ENCODE data around the gene CRELD2.

GRCh38 chr22:49938565-49939136, 20.2 kb downstream of the CRELD2 start:
- TF ChIP-seq POLR2AphosphoS5 (IDR thresholded peaks at IDR 0.05; ENCODE audit: low read depth, low read length) (no peak), POLR2A (IDR thresholded peaks at IDR 0.05; ENCODE audit: low read depth, low read length) (no peak), TAF1 (IDR thresholded peaks at IDR 0.05; ENCODE audit: borderline replicate concordance, low read depth, low read length) (no peak)

All from GM12892 (cell line).